Gastrocnemius medialis (tissue), 4 donors: ENCODE measurements around the gene EGF. TPM values are rescaled to one million over a fixed set of nuclear protein-coding genes. Genes with fewer than 3 reads are reported as not detected.

ENCODE experiments used
- ATAC-seq, 2 donors: fragments of 150-250 bp; one replicate each; pipeline ENCODE4 v1.9.1; 2016
- DNase-seq, 2 donors: peaks; one replicate each; pipeline ENCODE4 v3.0.0-alpha.2; 2019
- H3K27ac ChIP-seq, 4 donors: fragments of 200-600 bp; sonication (generic); 1 replicate in 1 of 4; 2 replicates in 3 of 4; pipeline ENCODE4 v1.5.1; 2016 to 2018; ENCODE audit warnings: mild to moderate bottlenecking in 2 of 4, moderate library complexity in 1 of 4
- H3K27me3 ChIP-seq, 3 donors: fragments of 200-600 bp; sonication (generic) in 2 of 3; 1 replicate in 1 of 3; 2 replicates in 2 of 3; pipeline versions ENCODE4 v1.5.1 to v1.6.0; 2016 to 2019; ENCODE audit warnings: mild to moderate bottlenecking in 1 of 3, moderate library complexity in 1 of 3
- H3K36me3 ChIP-seq, 2 donors: fragments of 200-600 bp; sonication (generic) in 1 of 2; one replicate each; pipeline ENCODE4 v1.5.1; 2017 to 2018
- H3K4me1 ChIP-seq, 2 donors: fragments of 200-600 bp; sonication (generic) in 1 of 2; one replicate each; pipeline ENCODE4 v1.5.1; 2016 to 2017; ENCODE audit warnings: mild to moderate bottlenecking in 2 of 2
- H3K4me3 ChIP-seq, 4 donors: fragments of 200-600 bp; sonication (generic) in 3 of 4; 1 replicate in 1 of 4; 2 replicates in 3 of 4; pipeline ENCODE4 v1.5.1; 2016 to 2019; ENCODE audit warnings: mild to moderate bottlenecking in 2 of 4
- H3K9me3 ChIP-seq, 3 donors: fragments of 200-600 bp; sonication (generic) in 2 of 3; 1 replicate in 1 of 3; 2 replicates in 2 of 3; pipeline ENCODE4 v1.5.1; 2016 to 2019
- POLR2A ChIP-seq, 2 donors: fragments of 450-650 bp; IDR thresholded peaks; one replicate each; pipeline ENCODE4 v1.6.1; 2017; ENCODE audit warnings: antibody characterized with exemption in 2 of 2, mild to moderate bottlenecking in 2 of 2, moderate library complexity in 2 of 2
- in situ Hi-C, 4 donors: fragments of 200-750 bp; cut with MboI; loops; one replicate each; pipeline versions ENCODE4 v1.15.0 to v1.8.0; 2017; ENCODE audit warnings: low sequenced_read_pairs in 4 of 4
- intact Hi-C: fragments of 100-400 bp; cut with DNase I; formaldehyde crosslinking; loops from one replicate; pipeline ENCODE4 v1.15.1; 2023; ENCODE audit warnings: low total_unique reads
- total RNA-seq, 4 donors: library from RNA; depleted of rRNA; stranded (reverse); fragments of >200 nt; gene quantifications; one replicate each; pipeline versions ENCODE4 v1.1.0 to v1.2.3, GENCODE V29; 2016
- TF ChIP-seq, protein P1 (sequence below), 5 experiments: fragments of 450-650 bp in 3 of 5; fragments of 200-600 bp in 2 of 5; sonication (generic) in 2 of 5; IDR thresholded peaks in 4 of 5; conservative IDR thresholded peaks in 1 of 5; 1 replicate in 4 of 5; 2 replicates in 1 of 5; pipeline ENCODE4 v1.5.1; 2016 to 2019; ENCODE audit warnings: antibody characterized with exemption in 5 of 5, mild to moderate bottlenecking in 3 of 5, moderate library complexity in 3 of 5

EGF gene
- total RNA-seq, 4 donors from 2014 or later, result 12.1 to 58.5 (median 21.3) TPM

DNA sequence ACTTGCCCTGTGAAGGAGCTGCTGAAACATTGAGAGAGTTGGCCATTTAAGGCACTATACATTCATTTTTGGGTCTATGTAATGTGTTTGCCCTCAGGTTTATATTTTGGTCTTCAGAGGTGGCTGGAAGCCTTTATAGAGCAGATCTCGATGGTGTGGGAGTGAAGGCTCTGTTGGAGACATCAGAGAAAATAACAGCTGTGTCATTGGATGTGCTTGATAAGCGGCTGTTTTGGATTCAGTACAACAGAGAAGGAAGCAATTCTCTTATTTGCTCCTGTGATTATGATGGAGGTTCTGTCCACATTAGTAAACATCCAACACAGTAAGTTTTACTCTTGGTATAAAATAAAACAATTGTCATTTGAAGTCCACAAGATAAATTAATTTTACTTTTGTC is 31.1 kb downstream of the EGF start:
- intact Hi-C loops, result no loop called here
- Histone ChIP-seq H3K9me3 (no peaks in the 10 kb centered on the region), H3K27me3 (no peaks in the 10 kb centered on the region), H3K4me3 (no peak overlapping the region), H3K27ac (peak overlapping the region in 1 of 4 donors; percentile 31), H3K36me3 (peaks cover 0 to 30% of the 10 kb centered on the region in 2 donors), H3K4me1 (peaks cover 0 to 9% of the 10 kb centered on the region in 2 donors)
- TF ChIP-seq POLR2A (IDR thresholded peaks at IDR 0.05), result no peak
- TF ChIP-seq, protein P1, sequence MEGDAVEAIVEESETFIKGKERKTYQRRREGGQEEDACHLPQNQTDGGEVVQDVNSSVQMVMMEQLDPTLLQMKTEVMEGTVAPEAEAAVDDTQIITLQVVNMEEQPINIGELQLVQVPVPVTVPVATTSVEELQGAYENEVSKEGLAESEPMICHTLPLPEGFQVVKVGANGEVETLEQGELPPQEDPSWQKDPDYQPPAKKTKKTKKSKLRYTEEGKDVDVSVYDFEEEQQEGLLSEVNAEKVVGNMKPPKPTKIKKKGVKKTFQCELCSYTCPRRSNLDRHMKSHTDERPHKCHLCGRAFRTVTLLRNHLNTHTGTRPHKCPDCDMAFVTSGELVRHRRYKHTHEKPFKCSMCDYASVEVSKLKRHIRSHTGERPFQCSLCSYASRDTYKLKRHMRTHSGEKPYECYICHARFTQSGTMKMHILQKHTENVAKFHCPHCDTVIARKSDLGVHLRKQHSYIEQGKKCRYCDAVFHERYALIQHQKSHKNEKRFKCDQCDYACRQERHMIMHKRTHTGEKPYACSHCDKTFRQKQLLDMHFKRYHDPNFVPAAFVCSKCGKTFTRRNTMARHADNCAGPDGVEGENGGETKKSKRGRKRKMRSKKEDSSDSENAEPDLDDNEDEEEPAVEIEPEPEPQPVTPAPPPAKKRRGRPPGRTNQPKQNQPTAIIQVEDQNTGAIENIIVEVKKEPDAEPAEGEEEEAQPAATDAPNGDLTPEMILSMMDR (IDR thresholded peaks at IDR 0.05 in 4 of 5, conservative IDR thresholded peaks at IDR 0.05 in 1 of 5), result no peak
- in situ Hi-C loops, result no loop called here
- DNase-seq (no peak), ATAC-seq (no peak)

DNA sequence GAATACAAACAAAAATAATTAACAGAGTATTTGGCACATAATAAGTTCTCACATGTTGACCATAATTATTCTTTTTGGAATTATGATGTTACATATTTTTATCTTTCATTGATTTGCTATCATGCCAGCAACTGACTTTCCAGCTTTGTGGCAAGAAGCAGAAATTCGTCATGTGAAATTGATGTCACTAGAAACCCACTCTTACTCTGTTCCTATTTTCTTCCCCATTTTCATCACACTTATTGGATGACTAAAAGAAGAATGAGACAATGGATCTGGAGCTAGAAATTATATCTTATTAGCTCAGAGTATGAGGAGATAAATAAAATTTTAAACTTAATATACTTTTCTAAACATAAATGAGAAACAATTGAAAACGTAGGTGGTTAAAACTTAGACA is 31.9 kb downstream of the EGF start:
- intact Hi-C loops, result no loop called here
- Histone ChIP-seq H3K36me3 (peaks cover 0 to 31% of the 10 kb centered on the region in 2 donors), H3K27ac (peak overlapping the region in 1 of 4 donors; percentile 11), H3K4me3 (no peak overlapping the region), H3K9me3 (no peaks in the 10 kb centered on the region), H3K4me1 (peaks cover 0 to 9% of the 10 kb centered on the region in 2 donors), H3K27me3 (no peaks in the 10 kb centered on the region)
- in situ Hi-C loops, result no loop called here
- DNase-seq (no peak), ATAC-seq (no peak)
- TF ChIP-seq POLR2A (IDR thresholded peaks at IDR 0.05), result no peak
- TF ChIP-seq, protein P1 (IDR thresholded peaks at IDR 0.05 in 4 of 5, conservative IDR thresholded peaks at IDR 0.05 in 1 of 5), result no peak

DNA sequence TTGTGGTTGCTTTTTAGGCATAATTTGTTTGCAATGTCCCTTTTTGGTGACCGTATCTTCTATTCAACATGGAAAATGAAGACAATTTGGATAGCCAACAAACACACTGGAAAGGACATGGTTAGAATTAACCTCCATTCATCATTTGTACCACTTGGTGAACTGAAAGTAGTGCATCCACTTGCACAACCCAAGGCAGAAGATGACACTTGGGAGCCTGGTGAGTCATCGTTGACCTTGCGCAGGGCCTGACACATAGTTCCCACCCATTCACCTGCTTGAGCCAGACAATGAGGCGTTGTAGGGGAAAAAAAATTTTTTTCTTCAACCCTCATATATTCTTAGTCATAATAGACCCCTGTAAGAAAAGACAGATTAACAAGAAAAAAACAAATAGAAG is 32.4 kb downstream of the EGF start:
- Histone ChIP-seq H3K4me3 (no peak overlapping the region), H3K27me3 (no peaks in the 10 kb centered on the region), H3K36me3 (peaks cover 0 to 35% of the 10 kb centered on the region in 2 donors), H3K4me1 (peaks cover 0 to 9% of the 10 kb centered on the region in 2 donors), H3K9me3 (no peaks in the 10 kb centered on the region), H3K27ac (no peak overlapping the region)
- peak in 1 of 2 donors; percentile 86 for ATAC-seq
- DNase-seq, result peak in 1 of 2 donors; percentile 52
- in situ Hi-C loops (no loop called here), intact Hi-C loops (no loop called here)
- TF ChIP-seq POLR2A (IDR thresholded peaks at IDR 0.05), result no peak
- TF ChIP-seq, protein P1 (IDR thresholded peaks at IDR 0.05 in 4 of 5, conservative IDR thresholded peaks at IDR 0.05 in 1 of 5), result no peak

DNA sequence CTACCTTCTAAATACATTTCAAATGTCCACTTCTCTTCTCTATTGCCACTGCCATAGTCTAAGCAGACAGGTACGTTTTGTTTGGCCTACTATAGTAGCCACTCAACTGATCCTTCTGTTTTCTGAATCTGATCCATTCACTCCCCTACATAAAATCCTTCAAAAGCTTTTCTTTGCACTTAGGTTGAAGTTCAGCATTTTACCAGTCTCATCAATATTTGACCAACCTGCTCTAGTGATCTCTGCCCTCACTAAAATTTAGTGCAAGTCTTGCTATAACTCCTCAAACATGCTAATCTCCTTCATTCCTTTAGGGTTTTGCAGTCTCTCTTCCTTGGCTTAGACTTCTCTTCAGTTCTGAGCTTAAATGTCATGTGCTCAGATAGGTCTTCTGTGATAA is 33.4 kb downstream of the EGF start:
- DNase-seq (no peak), ATAC-seq (no peak)
- in situ Hi-C loops, result no loop called here
- no peak overlapping the region for H3K4me3 ChIP-seq
- no peak for TF ChIP-seq POLR2A (IDR thresholded peaks at IDR 0.05)
- TF ChIP-seq, protein P1 (IDR thresholded peaks at IDR 0.05 in 4 of 5, conservative IDR thresholded peaks at IDR 0.05 in 1 of 5), result no peak
- intact Hi-C loops, result no loop called here
- H3K27ac ChIP-seq, result no peak overlapping the region
- H3K9me3 ChIP-seq, result no peaks in the 10 kb centered on the region
- H3K36me3 ChIP-seq, result peaks cover 0 to 40% of the 10 kb centered on the region in 2 donors
- peaks cover 0 to 9% of the 10 kb centered on the region in 2 donors for H3K4me1 ChIP-seq
- no peaks in the 10 kb centered on the region for H3K27me3 ChIP-seq

DNA sequence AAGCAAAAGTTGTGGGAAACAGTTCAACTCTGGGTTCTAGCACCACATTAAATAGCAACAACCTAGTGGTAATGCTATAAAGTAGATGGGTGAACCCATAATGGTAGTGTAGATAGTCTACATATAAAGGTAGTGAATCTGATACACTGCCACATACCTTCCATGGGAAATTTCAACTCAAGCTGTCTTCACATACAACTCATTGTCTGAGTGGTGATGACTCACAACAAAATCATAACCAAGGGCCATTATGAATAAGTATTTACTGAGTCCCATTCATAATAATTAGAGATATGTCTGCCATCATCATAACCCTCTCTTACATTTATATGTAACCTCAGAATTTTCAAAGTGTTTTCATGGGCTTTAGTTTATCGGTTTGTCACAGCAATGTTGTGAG is 34.8 kb downstream of the EGF start:
- Histone ChIP-seq H3K4me3 (no peak overlapping the region), H3K9me3 (no peaks in the 10 kb centered on the region), H3K36me3 (peaks cover 0 to 40% of the 10 kb centered on the region in 2 donors), H3K4me1 (no peaks in the 10 kb centered on the region), H3K27me3 (no peaks in the 10 kb centered on the region), H3K27ac (no peak overlapping the region)
- no peak for DNase-seq
- in situ Hi-C loops (no loop called here), intact Hi-C loops (no loop called here)
- no peak for TF ChIP-seq POLR2A (IDR thresholded peaks at IDR 0.05)
- TF ChIP-seq, protein P1 (IDR thresholded peaks at IDR 0.05 in 4 of 5, conservative IDR thresholded peaks at IDR 0.05 in 1 of 5), result no peak
- ATAC-seq, result no peak
